Endothelial cell of umbilical vein (primary cell): ENCODE data around the gene LRRC71. TPM values are rescaled to one million over a fixed set of nuclear protein-coding genes. Genes with fewer than 3 reads are reported as not detected.

Source experiments
- BruUV-seq: library from RNA; stranded (reverse); fragments of 400-500 nt; replicated peaks from 2 replicates; lab custom pipeline; 2021; lab: Mats Ljungman, UMichigan
- CTCF ChIA-PET: fragments of 300-600, 350-600 bp; sonication (Branson Sonifier 250); formaldehyde crosslinking; loops from one replicate; lab custom pipeline; 2021; ENCODE audit warnings: antibody characterized with exemption, inconsistent platforms; lab: Charles Lee
- POLR2A ChIA-PET: fragments of 300-600, 350-600 bp; sonication (Branson Sonifier 250); formaldehyde crosslinking; loops from one replicate; lab custom pipeline; 2021; ENCODE audit warnings: antibody characterized with exemption, inconsistent platforms; lab: Charles Lee
- DNase-seq: peaks from one replicate; pipeline ENCODE4 v3.0.0-alpha.2; 2011; ENCODE audit warnings: low read depth, low spot score
- FAIRE-seq: peaks from 2 replicates; lab custom pipeline; 2011; peaks lifted over from hg19 to GRCh38; lab: Jason Lieb, UNC
- H2AFZ ChIP-seq: 2 replicates; pipeline ENCODE4 v1.6.0; 2012; ENCODE audit warnings: low read depth, low read length, control low read depth, inconsistent platforms
- H3K27ac ChIP-seq: 2 replicates; pipeline ENCODE4 v1.5.1; 2011; ENCODE audit warnings: low read depth, mild to moderate bottlenecking, control low read depth, low read length, moderate library complexity; ENCODE audit not compliant: insufficient read depth
- H3K27me3 ChIP-seq, 2 experiments: 2 replicates each; pipeline versions ENCODE4 v1.6.0 to v1.6.1; 2011; ENCODE audit warnings: low read length in 2 of 2, mixed read lengths in 1 of 2; ENCODE audit not compliant: control insufficient read depth in 2 of 2, insufficient read depth in 2 of 2
- H3K36me3 ChIP-seq, 2 experiments: 2 replicates in 1 of 2; 3 replicates in 1 of 2; pipeline ENCODE4 v1.5.1; 2011; ENCODE audit warnings: low read length in 2 of 2, mild to moderate bottlenecking in 1 of 2, moderate library complexity in 1 of 2; ENCODE audit not compliant: control insufficient read depth in 2 of 2, insufficient read depth in 2 of 2; ENCODE audit errors: extremely low read depth in 1 of 2
- H3K4me1 ChIP-seq: 3 replicates; pipeline ENCODE4 v1.5.1; 2011; ENCODE audit warnings: mild to moderate bottlenecking, low read length; ENCODE audit not compliant: control insufficient read depth, insufficient read depth; ENCODE audit errors: extremely low read depth
- H3K4me2 ChIP-seq: 2 replicates; pipeline ENCODE4 v1.6.1; 2011; ENCODE audit warnings: low read length, control low read depth, mixed read lengths; ENCODE audit not compliant: insufficient read depth
- H3K4me3 ChIP-seq, 3 experiments: fragments of 200-600 bp in 1 of 3; sonication (generic), shearing (Covaris generic) in 1 of 3; replicated peaks in 1 of 3; 2 replicates each; pipeline ENCODE4 v1.5.1; 2011 to 2016; ENCODE audit warnings: control low read depth in 3 of 3, low read length in 3 of 3, mild to moderate bottlenecking in 2 of 3, inconsistent platforms in 1 of 3, low read depth in 1 of 3, moderate library complexity in 1 of 3; ENCODE audit not compliant: insufficient read depth in 1 of 3
- H3K79me2 ChIP-seq: 2 replicates; pipeline ENCODE4 v1.6.0; 2012; ENCODE audit warnings: low read length, inconsistent platforms; ENCODE audit not compliant: control insufficient read depth, insufficient read depth
- H3K9ac ChIP-seq: replicated peaks from 2 replicates; pipeline ENCODE3; 2011; ENCODE audit warnings: low read length, control low read depth; ENCODE audit not compliant: insufficient read depth; ENCODE audit errors: extremely low read depth
- H3K9me1 ChIP-seq: replicated peaks from 3 replicates; pipeline ENCODE4 v1.6.0; 2011; ENCODE audit warnings: mild to moderate bottlenecking, low read length; ENCODE audit not compliant: control insufficient read depth, insufficient read depth; ENCODE audit errors: extremely low read depth
- H3K9me3 ChIP-seq: replicated peaks from 2 replicates; pipeline ENCODE4 v1.5.1; 2012; ENCODE audit warnings: low read length, inconsistent platforms; ENCODE audit not compliant: control insufficient read depth, insufficient read depth
- H4K20me1 ChIP-seq: replicated peaks from 2 replicates; pipeline ENCODE3; 2011; ENCODE audit warnings: mild to moderate bottlenecking, low read length; ENCODE audit not compliant: control insufficient read depth, insufficient read depth; ENCODE audit errors: extremely low read depth
- EZH2 ChIP-seq: IDR thresholded peaks from 2 replicates; pipeline ENCODE4 v1.6.1; 2012; ENCODE audit warnings: borderline replicate concordance, low read depth, mild to moderate bottlenecking, moderate library complexity, low read length, inconsistent platforms; ENCODE audit not compliant: severe bottlenecking
- FOS ChIP-seq: IDR thresholded peaks from 2 replicates; pipeline ENCODE4 v1.6.1; 2011; ENCODE audit warnings: mild to moderate bottlenecking, low read length, moderate library complexity, borderline replicate concordance; ENCODE audit not compliant: insufficient read depth
- GATA2 ChIP-seq: IDR thresholded peaks from 2 replicates; pipeline ENCODE4 v1.7.0; 2011; ENCODE audit warnings: low read depth, mild to moderate bottlenecking, moderate library complexity, mixed read lengths, low read length; ENCODE audit not compliant: insufficient read length, insufficient read depth
- JUN ChIP-seq: IDR thresholded peaks from 2 replicates; pipeline ENCODE4 v1.6.1; 2011; ENCODE audit warnings: borderline replicate concordance, low read depth; ENCODE audit not compliant: insufficient read length, insufficient read depth
- MYC ChIP-seq: IDR thresholded peaks from one replicate; pipeline ENCODE4 v1.6.1; 2011; ENCODE audit warnings: mild to moderate bottlenecking, low read depth, low read length
- POLR2A ChIP-seq: IDR thresholded peaks from 2 replicates; pipeline ENCODE4 v1.6.1; 2012; ENCODE audit warnings: low read depth, mild to moderate bottlenecking, control low read depth, low read length
- POLR2AphosphoS5 ChIP-seq: IDR thresholded peaks from 2 replicates; pipeline ENCODE4 v1.6.1; 2012; ENCODE audit warnings: low read depth, mild to moderate bottlenecking, control low read depth, low read length, moderate library complexity; ENCODE audit not compliant: insufficient read depth
- dilution Hi-C: fragments of 300-500 bp; cut with MboI; formaldehyde crosslinking; loops from one replicate; pipeline ENCODE4 v1.15.0; 2019; ENCODE audit warnings: low sequenced_read_pairs; ENCODE audit not compliant: extremely low pct_ligation_motif_present
- intact Hi-C: fragments of 100-400 bp; cut with micrococcal nuclease; formaldehyde crosslinking; loops from one replicate; pipeline ENCODE4 v1.10.0; 2022
- polyA plus RNA-seq, 4 experiments: library from polyadenylated mRNA; depleted of rRNA in 3 of 4; stranded (reverse) in 3 of 4; unstranded in 1 of 4; fragments of >200 nt; gene quantifications; 2 replicates each; pipeline versions ENCODE4 v1.2.1 to v1.2.3, GENCODE V29; 2011 to 2012; ENCODE audit warnings: missing spikeins in 1 of 4
- total RNA-seq: library from RNA; stranded (reverse); gene quantifications from 2 replicates; pipeline ENCODE4 v1.2.3, GENCODE V29; 2021
- TF ChIP-seq, protein P1 (sequence below): IDR thresholded peaks from 2 replicates; pipeline ENCODE4 v1.6.1; 2011; ENCODE audit not compliant: insufficient read depth, insufficient read length
- TF ChIP-seq, protein P2 (sequence below), 2 donors: IDR thresholded peaks; 1 replicate in 1 of 2; 2 replicates in 1 of 2; pipeline ENCODE4 v1.5.1; 2011; ENCODE audit warnings: low read length in 2 of 2, mild to moderate bottlenecking in 2 of 2, moderate library complexity in 2 of 2, control low read depth in 1 of 2, inconsistent platforms in 1 of 2, low read depth in 1 of 2; ENCODE audit not compliant: insufficient read depth in 1 of 2; ENCODE audit errors: extremely low read depth in 1 of 2

LRRC71 gene
- total and polyA plus RNA-seq, 2 donors (not counting 3 experiments of a cell fraction or from before 2014, with no cell fraction given), result 0.35 to 0.66 TPM

DNA sequence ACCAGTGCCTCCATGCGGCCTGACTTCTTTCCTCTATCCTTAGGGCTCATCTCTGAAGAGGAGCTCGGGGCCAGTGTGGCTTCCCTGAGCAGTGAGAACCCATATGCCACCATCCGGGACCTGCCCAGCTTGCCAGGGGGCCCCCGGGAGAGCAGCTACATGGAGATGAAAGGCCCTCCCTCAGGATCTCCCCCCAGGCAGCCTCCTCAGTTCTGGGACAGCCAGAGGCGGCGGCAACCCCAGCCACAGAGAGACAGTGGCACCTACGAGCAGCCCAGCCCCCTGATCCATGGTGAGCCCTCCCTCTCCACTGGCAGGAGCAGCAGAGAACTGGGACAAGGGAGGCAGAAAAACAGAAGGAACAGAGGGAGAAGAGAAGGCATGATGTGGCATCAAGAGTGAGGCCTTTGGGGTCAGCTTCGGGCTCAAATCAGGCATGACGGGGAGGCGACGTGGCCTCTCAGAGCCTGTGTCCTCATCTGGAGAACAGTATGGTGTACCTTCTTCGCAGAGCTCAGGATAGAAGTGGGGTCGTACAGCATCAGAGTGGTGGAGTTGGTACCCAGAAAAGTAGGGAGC lies 6.5 kb upstream of the LRRC71 start:
- FAIRE-seq, result no peak

More for the DNA sequence above, 6.5 kb upstream of the LRRC71 start:
- ChIA-PET POLR2A (no interaction called here), CTCF (interaction anchor here (1.0 to 1.4 kb wide), 3 partner anchors 14 to 224 kb away, joined by 3 to 5 read pairs (median 4); no protein-coding TSS in a partner anchor)
- no peak overlapping the region for H3K9ac ChIP-seq
- no peaks in the 10 kb centered on the region for H3K27me3 ChIP-seq
- no peaks in the 10 kb centered on the region for H3K4me1 ChIP-seq
- DNase-seq, result no peak
- no peaks in the 10 kb centered on the region for H4K20me1 ChIP-seq
- no peak overlapping the region for H3K4me3 ChIP-seq
- H3K9me3 ChIP-seq, result no peaks in the 10 kb centered on the region
- no peak overlapping the region for H3K4me2 ChIP-seq
- peaks cover 17% of the 10 kb centered on the region for H3K79me2 ChIP-seq
- H3K9me1 ChIP-seq, result no peaks in the 10 kb centered on the region
- dilution Hi-C loops (no loop called here), intact Hi-C loops (no loop called here)
- BruUV-seq, result no TSS peak
- H2AFZ ChIP-seq, result no peak overlapping the region
- no peak overlapping the region for H3K27ac ChIP-seq
- TF ChIP-seq JUN (no peak), EZH2 (no peak), MYC (no peak), POLR2A (no peak), POLR2AphosphoS5 (no peak), GATA2 (no peak), FOS (no peak)
- TF ChIP-seq, protein P1, sequence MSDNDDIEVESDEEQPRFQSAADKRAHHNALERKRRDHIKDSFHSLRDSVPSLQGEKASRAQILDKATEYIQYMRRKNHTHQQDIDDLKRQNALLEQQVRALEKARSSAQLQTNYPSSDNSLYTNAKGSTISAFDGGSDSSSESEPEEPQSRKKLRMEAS, result no peak
- TF ChIP-seq, protein P2, sequence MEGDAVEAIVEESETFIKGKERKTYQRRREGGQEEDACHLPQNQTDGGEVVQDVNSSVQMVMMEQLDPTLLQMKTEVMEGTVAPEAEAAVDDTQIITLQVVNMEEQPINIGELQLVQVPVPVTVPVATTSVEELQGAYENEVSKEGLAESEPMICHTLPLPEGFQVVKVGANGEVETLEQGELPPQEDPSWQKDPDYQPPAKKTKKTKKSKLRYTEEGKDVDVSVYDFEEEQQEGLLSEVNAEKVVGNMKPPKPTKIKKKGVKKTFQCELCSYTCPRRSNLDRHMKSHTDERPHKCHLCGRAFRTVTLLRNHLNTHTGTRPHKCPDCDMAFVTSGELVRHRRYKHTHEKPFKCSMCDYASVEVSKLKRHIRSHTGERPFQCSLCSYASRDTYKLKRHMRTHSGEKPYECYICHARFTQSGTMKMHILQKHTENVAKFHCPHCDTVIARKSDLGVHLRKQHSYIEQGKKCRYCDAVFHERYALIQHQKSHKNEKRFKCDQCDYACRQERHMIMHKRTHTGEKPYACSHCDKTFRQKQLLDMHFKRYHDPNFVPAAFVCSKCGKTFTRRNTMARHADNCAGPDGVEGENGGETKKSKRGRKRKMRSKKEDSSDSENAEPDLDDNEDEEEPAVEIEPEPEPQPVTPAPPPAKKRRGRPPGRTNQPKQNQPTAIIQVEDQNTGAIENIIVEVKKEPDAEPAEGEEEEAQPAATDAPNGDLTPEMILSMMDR (IDR thresholded peaks at IDR 0.05; ENCODE audit: extremely low read depth in 1 of 2, insufficient read depth in 1 of 2, low read depth in 1 of 2, low read length in 2 of 2), result no peak
- H3K36me3 ChIP-seq, result peaks cover 4 to 59% of the 10 kb centered on the region in 2 experiments
